Uterus (tissue), 4 donors: ENCODE results near the gene IQSEC1. TPM values are rescaled to one million over a fixed set of nuclear protein-coding genes. Genes with fewer than 3 reads are reported as not detected.

Source experiments
- DNase-seq, 2 donors: peaks; one replicate each; pipeline ENCODE4 v3.0.0-alpha.2; 2019 to 2020
- H3K27ac ChIP-seq, 2 donors: fragments of 200-600 bp; sonication (generic); 1 replicate in 1 of 2; 2 replicates in 1 of 2; pipeline ENCODE4 v1.5.1; 2016 to 2018
- H3K27me3 ChIP-seq, 2 donors: fragments of 200-600 bp; sonication (generic); one replicate each; pipeline ENCODE4 v1.5.1; 2018 to 2019; ENCODE audit warnings: control low read depth in 1 of 2
- H3K36me3 ChIP-seq, 2 donors: fragments of 200-600 bp; sonication (generic); one replicate each; pipeline ENCODE4 v1.5.1; 2019; ENCODE audit warnings: control low read depth in 1 of 2
- H3K4me1 ChIP-seq, 2 donors: fragments of 200-600 bp; sonication (generic); one replicate each; pipeline ENCODE4 v1.5.1; 2018 to 2019; ENCODE audit warnings: control low read depth in 1 of 2
- H3K4me3 ChIP-seq, 2 donors: fragments of 200-600 bp; sonication (generic); 1 replicate in 1 of 2; 2 replicates in 1 of 2; pipeline ENCODE4 v1.5.1; 2018 to 2019; ENCODE audit warnings: mild to moderate bottlenecking in 1 of 2
- H3K9me3 ChIP-seq, 2 donors: fragments of 200-600 bp; sonication (generic); one replicate each; pipeline ENCODE4 v1.5.1; 2019; ENCODE audit warnings: control low read depth in 1 of 2
- POLR2A ChIP-seq, 2 donors: fragments of 450-650 bp; IDR thresholded peaks; one replicate each; pipeline ENCODE4 v1.6.1; 2016; ENCODE audit warnings: antibody characterized with exemption in 2 of 2, mild to moderate bottlenecking in 1 of 2, moderate library complexity in 1 of 2
- intact Hi-C: fragments of 100-400 bp; cut with DNase I; formaldehyde crosslinking; loops from one replicate; pipeline ENCODE4 v1.15.1; 2023; ENCODE audit warnings: low total_unique reads
- total RNA-seq, 4 donors: library from RNA; depleted of rRNA in 3 of 4; stranded (reverse); fragments of >200 nt in 3 of 4; gene quantifications; one replicate each; pipeline versions ENCODE4 v1.1.0 to v1.2.4, GENCODE V29; 2014 to 2023
- TF ChIP-seq, protein P1 (sequence below), 4 experiments: fragments of 200-600 bp in 2 of 4; fragments of 450-650 bp in 2 of 4; sonication (generic) in 2 of 4; IDR thresholded peaks; one replicate each; pipeline ENCODE4 v1.5.1; 2016 to 2019; ENCODE audit warnings: antibody characterized with exemption in 4 of 4, mild to moderate bottlenecking in 2 of 4, moderate library complexity in 1 of 4
- donor health status: DM: yes; HTN: yes; CAD: no.

The IQSEC1 gene
- total RNA-seq, 4 donors from 2014 or later: 17.9 to 61.4 (median 49.7) TPM

DNA sequence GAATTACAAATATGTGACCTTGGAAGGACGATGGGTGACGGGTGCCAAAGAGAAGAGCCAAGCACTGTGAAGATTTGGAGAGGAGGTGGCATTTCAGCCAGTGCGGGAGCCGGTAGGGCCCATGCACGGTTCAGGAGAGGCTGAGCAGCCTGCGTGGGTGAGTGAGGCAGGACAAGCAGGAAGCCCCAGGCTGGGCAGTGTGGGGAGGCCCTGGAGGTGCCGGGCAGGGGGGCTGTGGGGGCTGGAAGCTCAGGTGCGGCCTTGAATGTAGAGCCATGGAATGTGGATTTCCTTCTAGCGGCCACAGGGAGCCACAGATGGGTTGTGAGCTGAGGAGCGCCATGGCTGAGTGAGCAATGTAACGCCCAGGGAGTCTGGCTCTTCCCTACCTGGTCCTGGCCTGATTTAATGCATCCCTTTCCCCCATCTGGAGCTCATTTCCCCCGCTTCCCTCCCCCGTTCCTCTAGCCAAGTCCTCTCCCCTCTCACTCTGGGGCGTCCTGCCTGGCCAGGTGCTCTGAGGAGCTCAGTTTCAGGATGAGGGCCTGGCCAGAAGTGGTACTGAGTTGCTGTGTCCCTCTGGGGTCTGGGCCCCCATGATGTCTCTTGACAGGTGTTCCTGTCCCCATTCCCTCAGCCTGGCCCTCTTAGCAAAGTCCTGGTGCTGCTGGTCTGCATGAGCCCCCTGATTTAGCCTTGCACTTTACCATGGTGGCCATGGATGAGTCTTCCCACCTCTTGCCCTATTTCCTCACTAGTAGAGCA, 41.8 kb upstream of the IQSEC1 start:
- no peak for DNase-seq

DNA sequence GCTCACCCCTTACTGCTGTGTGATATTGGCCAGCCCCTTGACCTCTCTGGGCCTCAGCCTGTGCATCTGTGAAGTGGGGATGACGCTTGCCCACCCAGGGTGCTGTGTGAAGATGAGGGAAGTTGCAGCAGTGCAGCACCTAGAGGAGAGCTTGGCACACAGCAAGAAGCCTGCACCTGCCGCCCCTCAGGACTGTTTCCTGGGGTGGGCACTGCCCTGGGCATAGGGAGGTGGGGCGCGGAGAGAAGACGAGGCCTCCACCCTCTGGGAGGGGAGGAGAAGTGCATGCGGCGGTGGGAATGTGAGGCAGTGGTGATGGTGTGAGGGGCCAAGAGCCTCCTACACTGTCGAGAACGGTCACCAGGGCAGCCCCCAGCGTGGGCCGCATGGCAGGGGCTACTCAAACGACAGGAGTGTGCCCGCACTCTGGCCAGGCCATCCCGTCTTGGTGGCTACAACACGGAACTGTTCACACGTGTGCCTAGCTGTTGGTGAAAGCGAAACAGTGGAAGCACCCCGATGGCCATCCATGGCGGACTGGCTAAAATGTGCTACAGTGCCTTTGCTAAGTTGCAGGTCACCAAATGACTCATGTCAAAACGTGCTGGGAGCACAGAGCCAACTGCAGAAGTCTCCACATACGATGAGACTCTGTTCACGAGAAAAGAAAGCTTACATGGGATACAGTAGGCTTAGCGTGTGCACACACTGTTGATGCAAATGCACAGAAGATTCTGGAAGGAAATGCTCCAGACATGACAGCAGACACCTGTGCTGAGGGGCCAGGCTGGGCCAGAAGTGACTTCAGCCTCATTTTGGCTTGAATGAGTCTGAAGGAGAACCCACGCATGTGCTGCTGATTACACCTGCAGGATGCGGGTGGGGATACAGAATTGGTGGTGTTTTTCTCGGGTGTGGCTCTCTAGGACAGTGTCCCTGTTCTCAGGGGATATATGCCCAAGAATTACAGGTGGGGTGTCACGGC, 40.4 kb upstream of the IQSEC1 start:
- TF ChIP-seq, protein P1, sequence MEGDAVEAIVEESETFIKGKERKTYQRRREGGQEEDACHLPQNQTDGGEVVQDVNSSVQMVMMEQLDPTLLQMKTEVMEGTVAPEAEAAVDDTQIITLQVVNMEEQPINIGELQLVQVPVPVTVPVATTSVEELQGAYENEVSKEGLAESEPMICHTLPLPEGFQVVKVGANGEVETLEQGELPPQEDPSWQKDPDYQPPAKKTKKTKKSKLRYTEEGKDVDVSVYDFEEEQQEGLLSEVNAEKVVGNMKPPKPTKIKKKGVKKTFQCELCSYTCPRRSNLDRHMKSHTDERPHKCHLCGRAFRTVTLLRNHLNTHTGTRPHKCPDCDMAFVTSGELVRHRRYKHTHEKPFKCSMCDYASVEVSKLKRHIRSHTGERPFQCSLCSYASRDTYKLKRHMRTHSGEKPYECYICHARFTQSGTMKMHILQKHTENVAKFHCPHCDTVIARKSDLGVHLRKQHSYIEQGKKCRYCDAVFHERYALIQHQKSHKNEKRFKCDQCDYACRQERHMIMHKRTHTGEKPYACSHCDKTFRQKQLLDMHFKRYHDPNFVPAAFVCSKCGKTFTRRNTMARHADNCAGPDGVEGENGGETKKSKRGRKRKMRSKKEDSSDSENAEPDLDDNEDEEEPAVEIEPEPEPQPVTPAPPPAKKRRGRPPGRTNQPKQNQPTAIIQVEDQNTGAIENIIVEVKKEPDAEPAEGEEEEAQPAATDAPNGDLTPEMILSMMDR (IDR thresholded peaks at IDR 0.05): no peak
- no peak for TF ChIP-seq POLR2A (IDR thresholded peaks at IDR 0.05)
- Histone ChIP-seq H3K4me1 (no peaks in the 10 kb centered on the region), H3K9me3 (no peaks in the 10 kb centered on the region), H3K4me3 (no peak overlapping the region), H3K27ac (no peak overlapping the region), H3K27me3 (no peaks in the 10 kb centered on the region), H3K36me3 (no peaks in the 10 kb centered on the region)
- intact Hi-C loops: no loop called here
- no peak for DNase-seq

More for the DNA sequence above, 41.8 kb upstream of the IQSEC1 start:
- TF ChIP-seq, protein P1 (IDR thresholded peaks at IDR 0.05): no peak
- TF ChIP-seq POLR2A (IDR thresholded peaks at IDR 0.05): no peak
- intact Hi-C loops: no loop called here
- Histone ChIP-seq H3K4me1 (no peaks in the 10 kb centered on the region), H3K4me3 (no peak overlapping the region), H3K9me3 (no peaks in the 10 kb centered on the region), H3K27me3 (no peaks in the 10 kb centered on the region), H3K27ac (no peak overlapping the region), H3K36me3 (no peaks in the 10 kb centered on the region)

DNA sequence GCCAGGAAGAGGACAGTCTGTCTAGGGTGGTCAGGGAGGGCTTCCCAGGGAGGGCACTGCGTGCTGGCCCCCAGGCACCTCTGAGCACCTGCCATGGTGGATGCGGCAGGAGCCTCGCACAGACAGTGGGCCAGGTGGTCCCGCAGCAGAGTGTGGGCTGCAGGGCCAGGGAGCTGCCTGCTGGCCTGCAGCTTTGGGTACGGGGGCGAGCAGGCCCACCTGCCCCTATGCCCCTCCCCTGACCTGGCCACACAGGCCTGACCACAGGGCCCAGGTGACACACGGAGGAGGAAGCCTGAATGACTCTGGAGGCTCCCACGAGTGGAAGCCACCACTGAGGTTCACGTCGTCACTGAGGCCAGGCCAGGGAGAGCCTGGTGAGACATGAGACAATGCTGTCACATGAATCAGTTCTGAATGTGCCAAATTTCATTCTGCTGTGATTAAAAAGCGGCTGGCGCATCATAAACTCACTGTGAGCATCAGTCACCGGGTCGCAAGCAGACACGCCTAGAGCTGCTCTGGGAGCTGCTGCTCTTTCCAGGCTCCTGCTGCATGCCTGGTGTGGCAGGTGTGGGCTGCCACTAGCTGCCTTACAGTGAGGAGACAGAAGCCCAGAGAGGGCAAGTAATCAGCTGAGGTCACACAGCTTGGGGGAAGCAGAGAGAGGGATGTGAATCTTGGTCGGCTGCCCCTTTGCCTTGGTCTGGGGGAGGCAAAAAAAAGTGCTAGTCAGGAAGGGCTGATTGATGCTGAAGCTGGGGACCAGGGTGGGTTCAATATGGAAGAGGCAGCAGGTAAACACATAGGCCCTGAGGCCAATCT, 39.5 kb upstream of the IQSEC1 start:
- no peaks in the 10 kb centered on the region for H3K27me3 ChIP-seq
- TF ChIP-seq, protein P1 (IDR thresholded peaks at IDR 0.05): no peak
- no peak for TF ChIP-seq POLR2A (IDR thresholded peaks at IDR 0.05)
- H3K9me3 ChIP-seq: no peaks in the 10 kb centered on the region
- H3K4me1 ChIP-seq: no peaks in the 10 kb centered on the region
- no peaks in the 10 kb centered on the region for H3K36me3 ChIP-seq
- intact Hi-C loops: no loop called here
- no peak overlapping the region for H3K27ac ChIP-seq
- no peak for DNase-seq
- no peak overlapping the region for H3K4me3 ChIP-seq

DNA sequence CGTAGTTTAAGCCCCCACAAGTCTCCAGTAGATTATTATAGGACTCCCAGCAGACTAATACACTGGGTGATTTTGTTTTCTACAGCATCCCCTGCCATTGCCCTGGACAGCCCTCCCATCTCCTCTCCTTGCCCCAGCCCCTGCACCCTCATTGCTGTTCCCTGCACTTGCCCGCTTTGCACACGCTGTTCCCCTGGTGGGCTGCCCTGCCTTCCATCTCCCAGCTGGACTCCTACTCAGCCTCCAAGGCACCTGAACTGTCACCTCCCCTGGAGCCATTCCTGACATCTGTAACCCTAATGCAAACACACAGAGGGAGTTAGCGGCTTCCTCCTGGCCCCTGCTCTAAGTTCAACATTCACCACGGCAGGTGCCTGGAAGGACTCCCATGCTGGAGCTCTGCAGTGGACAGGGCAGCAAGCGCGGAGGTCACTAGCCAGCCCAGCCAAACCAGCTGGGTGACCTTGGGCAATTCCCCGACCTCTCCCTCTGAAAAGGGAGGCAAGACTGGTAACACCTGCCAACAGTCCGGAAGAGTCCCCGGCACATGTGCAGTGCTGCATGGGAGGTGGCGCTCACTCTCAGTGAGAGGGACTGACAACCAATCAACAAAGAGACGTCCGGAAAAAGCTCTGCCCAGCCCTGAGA, 38.8 kb upstream of the IQSEC1 start:
- DNase-seq: no peak
- Histone ChIP-seq H3K36me3 (no peaks in the 10 kb centered on the region), H3K4me1 (no peaks in the 10 kb centered on the region), H3K4me3 (no peak overlapping the region), H3K27ac (no peak overlapping the region), H3K9me3 (no peaks in the 10 kb centered on the region), H3K27me3 (no peaks in the 10 kb centered on the region)
- TF ChIP-seq, protein P1 (IDR thresholded peaks at IDR 0.05): no peak
- TF ChIP-seq POLR2A (IDR thresholded peaks at IDR 0.05): no peak
- intact Hi-C loops: no loop called here
